GM23248 (cell line): ENCODE measurements around the gene FCGR3B.
"Not testable (repeated sequence)": the region's sequence is repeated elsewhere in the genome, so short reads cannot be mapped to it uniquely, and the experiment has no call there.

Source experiments
- EZH2 ChIP-seq: fragments of 200-600 bp; sonication (generic); IDR thresholded peaks from 2 replicates; pipeline ENCODE4 v1.6.1; 2018; ENCODE audit warnings: antibody characterized with exemption, mild to moderate bottlenecking; ENCODE audit not compliant: insufficient read depth, poor library complexity, severe bottlenecking
- EZH2phosphoT487 ChIP-seq: fragments of 200-600 bp; sonication (generic); IDR thresholded peaks from 2 replicates; pipeline ENCODE4 v1.6.1; 2018; ENCODE audit warnings: antibody characterized with exemption, moderate library complexity, mild to moderate bottlenecking, low read depth; ENCODE audit not compliant: insufficient read depth

DNA sequence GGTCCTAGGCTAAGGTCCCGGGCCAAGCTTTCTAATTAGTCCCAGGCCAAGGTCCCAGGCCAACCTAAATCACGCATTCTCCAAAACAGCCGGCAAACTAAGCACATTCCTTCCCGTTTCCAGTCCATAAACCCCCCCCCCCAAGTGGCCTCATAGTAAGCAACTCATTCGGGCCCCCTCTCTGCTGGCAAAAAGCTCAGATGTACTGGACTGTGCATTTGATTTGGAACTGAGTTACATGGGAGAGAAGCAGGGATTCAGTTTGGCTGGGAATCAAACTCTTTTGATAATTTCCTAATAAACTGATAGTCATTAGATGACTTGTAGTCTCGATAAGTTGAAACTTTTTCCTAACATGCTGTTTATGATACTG, 17.8 kb downstream of the FCGR3B start:
- TF ChIP-seq EZH2, EZH2phosphoT487: not testable (repeated sequence)
